KMS-11 (cell line): Measurements from ENCODE around the gene BSDC1.
A peak's percentile ranks its signal among the peaks of the same experiment; 100 is the strongest.
"Not testable (repeated sequence)": the region's sequence is repeated elsewhere in the genome, so short reads cannot be mapped to it uniquely, and the experiment has no call there.

Experiments
- H2AFZ ChIP-seq: fragments of 200-600 bp; sonication (generic); 2 replicates; pipeline ENCODE4 v1.6.1; 2016; ENCODE audit warnings: antibody characterized with exemption, mixed run types, low read depth
- H3K27ac ChIP-seq: fragments of 200-600 bp; sonication (generic); 2 replicates; pipeline ENCODE4 v1.6.1; 2016; ENCODE audit warnings: mild to moderate bottlenecking, mixed run types
- H3K27me3 ChIP-seq: fragments of 200-600 bp; sonication (generic); 2 replicates; pipeline ENCODE4 v1.6.1; 2017; ENCODE audit warnings: mild to moderate bottlenecking, low read depth, mixed run types, moderate library complexity; ENCODE audit not compliant: insufficient read depth
- H3K36me3 ChIP-seq: fragments of 200-600 bp; sonication (generic); 2 replicates; pipeline ENCODE4 v1.6.1; 2017; ENCODE audit warnings: mild to moderate bottlenecking, mixed run types; ENCODE audit not compliant: insufficient read depth
- H3K4me1 ChIP-seq: fragments of 200-600 bp; sonication (generic); 2 replicates; pipeline ENCODE4 v1.6.1; 2016; ENCODE audit warnings: mild to moderate bottlenecking, low read depth, mixed run types; ENCODE audit not compliant: poor library complexity, severe bottlenecking
- H3K4me2 ChIP-seq: fragments of 200-600 bp; sonication (generic); 2 replicates; pipeline ENCODE4 v1.7.0; 2016; ENCODE audit warnings: mild to moderate bottlenecking, mixed run types
- H3K4me3 ChIP-seq: fragments of 200-600 bp; sonication (generic); IDR thresholded peaks from 2 replicates; pipeline ENCODE4 v1.6.1; 2017; ENCODE audit warnings: low read depth, low read length, mixed read lengths; ENCODE audit not compliant: insufficient read depth
- H3K79me2 ChIP-seq: fragments of 200-600 bp; sonication (generic); 2 replicates; pipeline ENCODE4 v1.6.1; 2016; ENCODE audit warnings: low read depth, mixed run types; ENCODE audit not compliant: insufficient read depth
- H3K9ac ChIP-seq: fragments of 200-600 bp; sonication (generic); 2 replicates; pipeline ENCODE4 v1.6.1; 2016; ENCODE audit warnings: mild to moderate bottlenecking, mixed run types
- H4K20me1 ChIP-seq: fragments of 200-600 bp; sonication (generic); 2 replicates; pipeline ENCODE4 v1.6.1; 2016; ENCODE audit warnings: mild to moderate bottlenecking, mixed run types; ENCODE audit not compliant: insufficient read depth
- TF ChIP-seq, protein P1 (sequence below): fragments of 200-600 bp; sonication (generic); conservative IDR thresholded peaks from 2 replicates; pipeline ENCODE4 v1.6.1; 2017; ENCODE audit warnings: low read depth, mild to moderate bottlenecking, antibody characterized with exemption, low read length, moderate library complexity, mixed read lengths

Gene BSDC1

DNA sequence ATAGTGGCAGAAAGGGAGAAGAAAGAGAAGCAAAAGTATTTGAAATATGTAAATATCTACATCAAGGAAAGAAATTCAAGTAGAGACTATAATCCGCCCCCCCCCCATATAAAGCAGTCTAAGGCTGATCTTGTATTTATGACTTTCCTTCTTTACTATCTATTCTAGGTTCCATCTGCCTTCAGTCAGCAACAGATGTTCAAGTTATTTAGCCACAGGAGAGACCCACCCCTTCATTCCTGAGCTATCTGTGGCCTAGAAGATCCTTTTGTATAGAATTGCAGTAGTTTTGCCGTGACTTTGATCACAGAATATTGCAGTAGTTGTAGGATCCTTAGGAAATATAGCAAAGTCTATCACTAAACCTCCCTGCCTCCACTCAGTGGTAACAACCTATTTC is 10.7 kb upstream of the BSDC1 start:
- H3K9ac ChIP-seq, result no peak overlapping the region
- TF ChIP-seq, protein P1, sequence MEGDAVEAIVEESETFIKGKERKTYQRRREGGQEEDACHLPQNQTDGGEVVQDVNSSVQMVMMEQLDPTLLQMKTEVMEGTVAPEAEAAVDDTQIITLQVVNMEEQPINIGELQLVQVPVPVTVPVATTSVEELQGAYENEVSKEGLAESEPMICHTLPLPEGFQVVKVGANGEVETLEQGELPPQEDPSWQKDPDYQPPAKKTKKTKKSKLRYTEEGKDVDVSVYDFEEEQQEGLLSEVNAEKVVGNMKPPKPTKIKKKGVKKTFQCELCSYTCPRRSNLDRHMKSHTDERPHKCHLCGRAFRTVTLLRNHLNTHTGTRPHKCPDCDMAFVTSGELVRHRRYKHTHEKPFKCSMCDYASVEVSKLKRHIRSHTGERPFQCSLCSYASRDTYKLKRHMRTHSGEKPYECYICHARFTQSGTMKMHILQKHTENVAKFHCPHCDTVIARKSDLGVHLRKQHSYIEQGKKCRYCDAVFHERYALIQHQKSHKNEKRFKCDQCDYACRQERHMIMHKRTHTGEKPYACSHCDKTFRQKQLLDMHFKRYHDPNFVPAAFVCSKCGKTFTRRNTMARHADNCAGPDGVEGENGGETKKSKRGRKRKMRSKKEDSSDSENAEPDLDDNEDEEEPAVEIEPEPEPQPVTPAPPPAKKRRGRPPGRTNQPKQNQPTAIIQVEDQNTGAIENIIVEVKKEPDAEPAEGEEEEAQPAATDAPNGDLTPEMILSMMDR, result no peak
- no peaks in the 10 kb centered on the region for H3K36me3 ChIP-seq
- no peaks in the 10 kb centered on the region for H4K20me1 ChIP-seq
- peaks cover 4% of the 10 kb centered on the region for H3K4me1 ChIP-seq
- H3K79me2 ChIP-seq, result no peaks in the 10 kb centered on the region
- no peak overlapping the region for H3K4me2 ChIP-seq
- no peak overlapping the region for H3K4me3 ChIP-seq
- no peak overlapping the region for H2AFZ ChIP-seq
- H3K27me3 ChIP-seq, result no peaks in the 10 kb centered on the region
- H3K27ac ChIP-seq, result no peak overlapping the region

DNA sequence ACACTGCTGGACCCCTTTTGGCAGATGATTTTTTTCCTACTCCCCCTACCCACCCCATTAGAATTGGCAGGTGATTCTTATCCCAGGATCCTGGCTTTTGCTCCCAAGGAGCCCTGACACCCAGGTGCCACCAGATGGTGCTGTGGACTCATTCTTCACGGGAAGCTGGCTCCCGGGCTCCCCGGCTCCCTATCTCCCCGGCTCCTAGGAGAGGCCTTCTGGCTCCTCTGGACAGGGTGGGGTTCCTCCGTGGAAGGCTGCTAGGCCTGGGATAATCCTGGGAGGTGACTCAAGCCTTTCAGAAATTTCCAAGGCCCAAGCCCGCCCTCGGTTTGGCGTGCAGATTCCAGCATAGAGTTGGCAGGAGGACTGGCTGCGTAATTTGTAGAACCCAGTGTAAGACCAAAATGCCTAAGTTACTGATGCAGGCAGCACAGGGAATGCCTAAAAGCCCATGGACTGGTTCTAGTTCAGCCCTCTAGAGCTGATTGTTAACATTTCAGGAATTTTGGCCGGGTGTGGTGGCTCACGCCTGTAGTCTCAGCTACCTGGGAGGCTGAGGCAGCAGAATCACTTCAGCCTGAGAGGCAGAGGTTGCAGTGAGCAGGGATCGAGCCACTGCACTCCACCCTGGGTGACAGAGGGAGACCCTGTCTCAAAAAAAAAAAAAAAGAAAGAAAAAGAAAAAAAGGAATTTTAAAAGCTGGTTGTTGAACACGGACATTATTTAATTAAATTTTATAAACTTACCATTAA is 6.8 kb upstream of the BSDC1 start:
- Histone ChIP-seq H3K27ac (no peak overlapping the region), H3K27me3 (no peaks in the 10 kb centered on the region), H3K4me1 (peaks cover 4% of the 10 kb centered on the region), H3K79me2 (no peaks in the 10 kb centered on the region), H4K20me1 (no peaks in the 10 kb centered on the region), H3K9ac (no peak overlapping the region), H3K4me2 (peak overlapping the region; percentile 25; the same call in 1 of the 2 replicates), H2AFZ (peak overlapping the region; percentile 64; the same call in 1 of the 2 replicates), H3K36me3 (no peaks in the 10 kb centered on the region), H3K4me3 (no peak overlapping the region)
- TF ChIP-seq, protein P1, result peak; percentile 87

DNA sequence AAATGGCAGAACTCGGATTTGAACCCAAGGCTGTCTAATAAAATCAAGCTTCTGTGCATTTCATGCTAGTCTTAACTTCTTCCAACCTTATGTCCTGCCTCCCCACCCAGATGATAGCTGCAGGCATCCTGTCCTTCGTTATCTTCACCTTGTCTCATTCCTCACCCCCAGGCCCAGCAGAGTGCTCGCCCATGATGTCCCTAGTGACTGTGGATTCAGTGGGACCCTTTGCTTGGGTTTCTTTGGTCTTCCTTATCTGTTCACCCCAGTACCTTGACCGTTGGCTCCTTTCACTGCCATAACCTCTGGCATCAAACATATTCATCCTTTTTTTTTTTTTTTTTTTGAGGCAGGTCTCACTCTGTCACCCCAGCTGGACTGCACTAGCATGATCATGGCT is 5.6 kb upstream of the BSDC1 start:
- no peak overlapping the region for H3K4me3 ChIP-seq
- no peaks in the 10 kb centered on the region for H4K20me1 ChIP-seq
- H3K9ac ChIP-seq, result no peak overlapping the region
- H3K36me3 ChIP-seq, result no peaks in the 10 kb centered on the region
- TF ChIP-seq, protein P1, result no peak
- H3K27me3 ChIP-seq, result no peaks in the 10 kb centered on the region
- peaks cover 10% of the 10 kb centered on the region for H3K4me1 ChIP-seq
- H3K27ac ChIP-seq, result no peak overlapping the region
- H3K79me2 ChIP-seq, result no peaks in the 10 kb centered on the region
- no peak overlapping the region for H2AFZ ChIP-seq
- no peak overlapping the region for H3K4me2 ChIP-seq

DNA sequence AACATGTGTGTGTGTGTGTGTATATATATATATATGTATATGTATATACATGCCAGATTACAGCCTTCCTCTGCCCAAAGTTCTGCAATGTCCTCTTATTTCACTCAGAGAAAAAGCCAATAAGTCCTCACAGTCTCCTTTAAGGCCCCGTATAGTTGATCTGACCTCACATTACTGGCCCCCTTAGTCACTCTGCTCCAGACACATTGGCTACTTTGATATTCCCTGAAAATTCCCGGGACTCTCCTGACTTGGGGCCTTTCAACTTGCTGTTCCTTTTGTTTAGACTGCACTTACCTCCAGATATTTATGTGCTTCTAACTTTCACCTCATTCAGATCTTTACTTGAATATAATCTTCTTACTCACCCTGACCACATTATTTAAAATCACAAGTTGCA is 4.2 kb upstream of the BSDC1 start:
- TF ChIP-seq, protein P1, result no peak
- Histone ChIP-seq H3K27me3 (no peaks in the 10 kb centered on the region), H2AFZ (no peak overlapping the region), H3K79me2 (peaks cover 5% of the 10 kb centered on the region; the same call in 1 of the 2 replicates), H3K4me1 (peaks cover 13% of the 10 kb centered on the region), H3K36me3 (no peaks in the 10 kb centered on the region), H3K4me2 (no peak overlapping the region), H3K4me3 (no peak overlapping the region), H3K9ac (no peak overlapping the region), H3K27ac (no peak overlapping the region), H4K20me1 (no peaks in the 10 kb centered on the region)

DNA sequence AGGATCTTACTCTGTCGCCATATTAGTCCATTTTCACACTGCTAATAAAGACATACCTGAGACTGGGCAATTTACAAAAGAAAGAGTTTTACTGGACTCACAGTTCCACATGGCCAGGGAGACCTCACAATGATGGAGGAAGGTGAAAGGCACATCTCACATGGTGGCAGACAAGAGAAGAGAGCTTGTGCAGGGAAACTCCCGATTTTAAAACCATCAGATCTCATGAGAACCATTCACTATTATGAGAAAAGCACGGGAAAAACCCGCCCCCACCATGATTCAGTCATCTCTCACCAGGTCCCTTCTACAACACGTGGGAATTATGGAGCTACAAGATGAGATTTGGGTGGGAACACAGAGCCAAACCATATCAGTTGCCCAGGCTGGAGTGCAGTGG is 2.3 kb upstream of the BSDC1 start:
- Histone ChIP-seq H3K79me2 (peaks cover 16% of the 10 kb centered on the region; the same call in 1 of the 2 replicates), H3K4me1 (peaks cover 25% of the 10 kb centered on the region)
- H4K20me1 ChIP-seq, H3K36me3 ChIP-seq, H3K4me3 ChIP-seq, H3K27me3 ChIP-seq, H3K9ac ChIP-seq, H2AFZ ChIP-seq, H3K27ac ChIP-seq, H3K4me2 ChIP-seq: not testable (repeated sequence)
